HT-29 (cell line): ENCODE results near the gene COA7. TPM values are rescaled to one million over a fixed set of nuclear protein-coding genes. Genes with fewer than 3 reads are reported as not detected.
"Not testable (repeated sequence)": the region's sequence is repeated elsewhere in the genome, so short reads cannot be mapped to it uniquely, and the experiment has no call there.

ENCODE experiments used
- DNase-seq: peaks from one replicate; pipeline ENCODE4 v3.0.0-alpha.2; 2015; ENCODE audit warnings: low spot score
- total RNA-seq: library from RNA; depleted of rRNA; stranded (reverse); fragments of >200 nt; shearing (Covaris generic); gene quantifications from 2 replicates; pipeline ENCODE4 v1.2.3, GENCODE V29; 2014

The COA7 gene
- total RNA-seq, 1 experiment from 2014 or later, result 15.8 TPM

- no peak for DNase-seq
These were observed 8.1 kb upstream of the COA7 start for GRCh38 chr1:52706136-52706670.

GRCh38 chr1:52702886-52703787, 5.0 kb upstream of the COA7 start:
- DNase-seq, result peak; percentile 92

- no peak for DNase-seq
These were observed 2.5 kb downstream of the COA7 start for GRCh38 chr1:52695627-52696026.

GRCh38 chr1:52693843-52694242, 4.3 kb downstream of the COA7 start:
- DNase-seq, result no peak

GRCh38 chr1:52693351-52693750, 4.8 kb downstream of the COA7 start:
- DNase-seq, result not testable (repeated sequence)

- DNase-seq, result no peak
These were observed 5.5 kb downstream of the COA7 start for GRCh38 chr1:52692697-52693096.

GRCh38 chr1:52691821-52692220, 6.3 kb downstream of the COA7 start:
- no peak for DNase-seq

GRCh38 chr1:52686830-52687229, 11.3 kb downstream of the COA7 start:
- DNase-seq, result no peak

GRCh38 chr1:52686261-52686751, 11.8 kb downstream of the COA7 start:
- DNase-seq, result peak; percentile 70

GRCh38 chr1:52684545-52684944, 13.6 kb downstream of the COA7 start:
- no peak for DNase-seq

- DNase-seq, result no peak
These were observed 14.7 kb downstream of the COA7 start for GRCh38 chr1:52683367-52683940.

- DNase-seq, result no peak
These were observed 17.0 kb downstream of the COA7 start for GRCh38 chr1:52681136-52681535.

- DNase-seq, result no peak
These were observed 17.8 kb downstream of the COA7 start for GRCh38 chr1:52680353-52680752.

- no peak for DNase-seq
These were observed 18.6 kb downstream of the COA7 start for GRCh38 chr1:52679498-52679897.

- no peak for DNase-seq
These were observed 19.1 kb downstream of the COA7 start for GRCh38 chr1:52679048-52679447.

- no peak for DNase-seq
These were observed 20.9 kb downstream of the COA7 start for GRCh38 chr1:52677076-52677806.

GRCh38 chr1:52676249-52676903, 21.8 kb downstream of the COA7 start:
- DNase-seq, result no peak

- DNase-seq, result peak; percentile 48
These were observed 23.4 kb downstream of the COA7 start for GRCh38 chr1:52674497-52675384.

GRCh38 chr1:52673513-52673912, 24.6 kb downstream of the COA7 start:
- DNase-seq, result no peak

GRCh38 chr1:52672946-52673345, 25.2 kb downstream of the COA7 start:
- no peak for DNase-seq
